Endothelial cell (in vitro differentiated cells): ENCODE measurements around the gene SEC23A. TPM values are rescaled to one million over a fixed set of nuclear protein-coding genes. Genes with fewer than 3 reads are reported as not detected.

Experiments
- DNase-seq: peaks from one replicate; pipeline ENCODE4 v3.0.0; 2021; ENCODE audit warnings: low spot score
- H3K27ac Mint-ChIP-seq: one replicate; pipeline ENCODE4 v1.8.0; 2021; ENCODE audit warnings: mixed read lengths, inconsistent platforms; ENCODE audit not compliant: unreplicated experiment
- H3K27me3 Mint-ChIP-seq: one replicate; pipeline ENCODE4 v1.8.0; 2021; ENCODE audit warnings: mild to moderate bottlenecking, moderate library complexity, mixed read lengths, inconsistent platforms; ENCODE audit not compliant: unreplicated experiment
- H3K36me3 Mint-ChIP-seq: one replicate; pipeline ENCODE4 v1.8.0; 2021; ENCODE audit warnings: mild to moderate bottlenecking, low read depth, mixed read lengths, inconsistent platforms; ENCODE audit not compliant: unreplicated experiment
- H3K4me1 Mint-ChIP-seq: one replicate; pipeline ENCODE4 v1.8.0; 2021; ENCODE audit warnings: mild to moderate bottlenecking, mixed read lengths, inconsistent platforms; ENCODE audit not compliant: unreplicated experiment
- H3K4me3 Mint-ChIP-seq: one replicate; pipeline ENCODE4 v1.8.0; 2021; ENCODE audit warnings: mild to moderate bottlenecking, mixed read lengths, inconsistent platforms; ENCODE audit not compliant: unreplicated experiment
- H3K9me3 Mint-ChIP-seq: one replicate; pipeline ENCODE4 v1.8.0; 2021; ENCODE audit warnings: mixed read lengths, inconsistent platforms; ENCODE audit not compliant: unreplicated experiment
- total RNA-seq: library from RNA; stranded (reverse); fragmentation: NEBNext Ultra II Directional; extraction: Animal tissue kit (Norgen Biotek cat#: 25700); gene quantifications from one replicate; pipeline ENCODE4 v1.2.1, GENCODE V29; 2021; ENCODE audit not compliant: unreplicated experiment
- TF ChIP-seq, protein P1 (sequence below): fragments of 200-600 bp; sonication (generic); IDR thresholded peaks from one replicate; pipeline ENCODE4 v1.5.0; 2021; ENCODE audit warnings: antibody characterized with exemption; ENCODE audit not compliant: unreplicated experiment

Gene SEC23A
- total RNA-seq, 1 donor from 2014 or later = 44.1 TPM

DNA sequence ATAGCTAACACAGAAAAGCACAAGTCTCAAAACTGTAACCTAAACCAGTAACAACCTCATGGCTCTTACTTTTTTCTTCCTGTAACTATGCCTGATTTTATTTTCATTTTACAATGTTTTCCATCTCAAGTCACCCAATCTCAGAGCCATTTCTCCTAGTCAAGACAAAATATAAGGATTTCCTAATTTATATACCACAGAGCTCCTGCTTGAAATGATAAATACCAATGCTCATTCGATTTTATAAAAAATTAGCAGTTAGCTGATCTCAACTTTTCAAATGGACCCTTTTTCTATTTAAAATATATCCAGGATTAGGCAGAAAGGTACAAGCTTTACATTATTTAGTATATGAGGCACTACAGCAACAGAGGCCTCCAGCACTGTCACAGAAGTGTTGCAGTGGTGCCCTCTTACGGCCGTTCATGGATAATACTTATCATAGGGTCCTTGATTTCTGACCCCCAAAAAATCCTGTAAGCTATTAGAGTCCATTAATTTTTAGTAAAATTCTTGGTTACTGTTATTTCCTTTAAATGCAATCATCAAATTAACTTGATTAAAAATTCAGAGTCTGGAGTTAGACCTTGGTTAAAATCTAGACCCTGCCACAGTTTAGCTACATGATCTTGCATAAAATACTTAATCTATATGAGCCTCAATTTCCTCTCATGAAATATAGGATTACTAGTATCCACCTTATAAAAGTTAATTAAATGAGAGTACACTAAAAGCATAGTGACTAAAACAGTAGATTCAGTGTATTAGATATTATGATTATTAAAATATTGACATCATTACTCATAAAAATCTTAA is 68.3 kb downstream of the SEC23A start:
- H3K4me1 Mint-ChIP-seq = no peaks in the 10 kb centered on the region
- H3K4me3 Mint-ChIP-seq = no peak overlapping the region
- H3K27me3 Mint-ChIP-seq = peaks cover 2% of the 10 kb centered on the region
- TF ChIP-seq, protein P1, sequence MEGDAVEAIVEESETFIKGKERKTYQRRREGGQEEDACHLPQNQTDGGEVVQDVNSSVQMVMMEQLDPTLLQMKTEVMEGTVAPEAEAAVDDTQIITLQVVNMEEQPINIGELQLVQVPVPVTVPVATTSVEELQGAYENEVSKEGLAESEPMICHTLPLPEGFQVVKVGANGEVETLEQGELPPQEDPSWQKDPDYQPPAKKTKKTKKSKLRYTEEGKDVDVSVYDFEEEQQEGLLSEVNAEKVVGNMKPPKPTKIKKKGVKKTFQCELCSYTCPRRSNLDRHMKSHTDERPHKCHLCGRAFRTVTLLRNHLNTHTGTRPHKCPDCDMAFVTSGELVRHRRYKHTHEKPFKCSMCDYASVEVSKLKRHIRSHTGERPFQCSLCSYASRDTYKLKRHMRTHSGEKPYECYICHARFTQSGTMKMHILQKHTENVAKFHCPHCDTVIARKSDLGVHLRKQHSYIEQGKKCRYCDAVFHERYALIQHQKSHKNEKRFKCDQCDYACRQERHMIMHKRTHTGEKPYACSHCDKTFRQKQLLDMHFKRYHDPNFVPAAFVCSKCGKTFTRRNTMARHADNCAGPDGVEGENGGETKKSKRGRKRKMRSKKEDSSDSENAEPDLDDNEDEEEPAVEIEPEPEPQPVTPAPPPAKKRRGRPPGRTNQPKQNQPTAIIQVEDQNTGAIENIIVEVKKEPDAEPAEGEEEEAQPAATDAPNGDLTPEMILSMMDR = peak; percentile 18
- DNase-seq = peak; percentile 28
- no peaks in the 10 kb centered on the region for H3K9me3 Mint-ChIP-seq
- no peak overlapping the region for H3K27ac Mint-ChIP-seq
- H3K36me3 Mint-ChIP-seq = peaks cover 14% of the 10 kb centered on the region

DNA sequence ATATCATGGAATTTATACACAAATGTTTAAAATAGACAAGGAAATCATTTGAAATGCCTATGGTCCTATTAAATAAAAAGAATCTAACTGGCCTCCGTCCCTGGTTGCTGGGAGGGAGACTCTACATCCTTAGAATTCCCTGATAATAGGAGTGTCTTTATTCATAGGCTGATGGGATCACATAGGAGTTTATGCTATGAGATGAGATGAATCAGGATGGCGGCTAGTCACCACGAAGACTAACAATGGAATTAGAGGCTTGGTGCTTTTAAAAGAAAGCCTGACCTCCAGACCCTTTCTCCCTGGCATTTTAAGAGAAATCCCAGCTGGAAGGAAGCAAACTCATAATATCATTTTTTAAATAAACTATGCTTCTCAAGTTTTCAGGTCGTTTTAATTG is 69.7 kb downstream of the SEC23A start:
- Mint-ChIP-seq H3K27ac (no peak overlapping the region), H3K27me3 (no peaks in the 10 kb centered on the region), H3K4me3 (no peak overlapping the region), H3K4me1 (peaks cover 2% of the 10 kb centered on the region), H3K9me3 (no peaks in the 10 kb centered on the region), H3K36me3 (peaks cover 25% of the 10 kb centered on the region)
- TF ChIP-seq, protein P1 = no peak
- DNase-seq = no peak

DNA sequence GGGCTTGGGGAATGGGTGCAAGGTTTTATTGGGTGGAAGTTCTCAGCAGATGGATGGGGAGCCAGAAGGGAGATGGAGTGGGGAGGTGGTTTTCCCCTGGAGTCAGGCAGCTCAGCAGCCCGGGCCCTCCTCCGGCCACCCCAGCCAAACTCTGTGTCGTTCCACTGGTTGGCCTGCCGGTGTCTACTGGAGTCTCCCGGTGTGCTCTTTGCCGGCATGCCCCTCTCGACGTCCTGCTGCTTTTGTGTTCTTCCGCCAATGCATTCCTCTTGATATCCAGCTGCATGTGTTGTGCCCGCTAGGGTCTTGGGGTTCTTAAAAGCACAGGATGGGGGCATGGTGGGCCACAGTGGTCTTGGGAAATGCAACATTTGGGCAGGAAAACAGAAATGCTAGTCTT is 72.8 kb downstream of the SEC23A start:
- TF ChIP-seq, protein P1 = no peak
- DNase-seq = no peak
- H3K4me1 Mint-ChIP-seq = peaks cover 10% of the 10 kb centered on the region
- H3K9me3 Mint-ChIP-seq = no peaks in the 10 kb centered on the region
- peaks cover 2% of the 10 kb centered on the region for H3K27me3 Mint-ChIP-seq
- H3K27ac Mint-ChIP-seq = no peak overlapping the region
- peaks cover 25% of the 10 kb centered on the region for H3K36me3 Mint-ChIP-seq
- H3K4me3 Mint-ChIP-seq = peak overlapping the region; percentile 42

DNA sequence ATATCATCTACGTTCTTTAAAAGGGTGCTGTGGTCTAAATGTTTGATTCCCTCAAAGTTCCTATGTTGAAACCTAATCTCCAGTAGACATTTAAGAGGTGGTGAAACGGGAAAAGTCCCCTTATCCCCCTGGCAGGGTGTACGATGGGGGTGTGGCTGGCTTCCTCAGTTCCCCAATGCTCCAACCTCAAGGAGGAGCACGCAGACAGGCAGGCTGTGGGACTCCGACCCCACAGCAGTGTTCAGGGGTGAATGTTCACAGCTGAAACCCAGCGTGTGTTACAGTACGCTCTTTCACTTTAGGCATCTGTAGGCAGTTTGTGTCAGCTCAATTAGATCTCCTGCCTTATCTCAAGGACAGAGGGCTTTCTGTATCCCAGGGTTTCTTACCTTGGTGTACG is 73.2 kb downstream of the SEC23A start:
- peaks cover 25% of the 10 kb centered on the region for H3K36me3 Mint-ChIP-seq
- TF ChIP-seq, protein P1 = no peak
- peaks cover 10% of the 10 kb centered on the region for H3K4me1 Mint-ChIP-seq
- DNase-seq = no peak
- H3K4me3 Mint-ChIP-seq = peak overlapping the region; percentile 34
- peaks cover 2% of the 10 kb centered on the region for H3K27me3 Mint-ChIP-seq
- H3K9me3 Mint-ChIP-seq = no peaks in the 10 kb centered on the region
- no peak overlapping the region for H3K27ac Mint-ChIP-seq

DNA sequence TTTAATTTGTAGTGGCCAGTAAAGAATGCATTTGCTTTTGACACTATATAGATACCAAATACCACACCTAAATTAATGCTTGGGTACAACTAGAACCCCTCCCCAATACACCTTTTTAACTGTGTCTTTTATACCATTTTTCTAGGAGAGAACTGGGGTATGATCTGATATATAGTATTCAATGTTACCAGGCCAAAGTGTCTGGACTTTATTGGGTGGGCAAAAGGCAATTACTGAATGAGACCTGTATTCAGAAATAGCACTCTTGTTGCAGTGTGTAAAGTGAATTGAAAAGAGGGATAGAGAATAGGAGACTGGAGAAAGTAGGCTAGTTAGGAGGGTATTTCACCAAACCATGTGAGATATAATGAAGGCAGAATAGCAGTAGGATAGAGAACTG is 74.4 kb downstream of the SEC23A start:
- no peak for DNase-seq
- Mint-ChIP-seq H3K36me3 (peaks cover 25% of the 10 kb centered on the region), H3K27ac (no peak overlapping the region), H3K4me3 (no peak overlapping the region), H3K4me1 (peaks cover 10% of the 10 kb centered on the region), H3K9me3 (no peaks in the 10 kb centered on the region), H3K27me3 (peaks cover 2% of the 10 kb centered on the region)
- TF ChIP-seq, protein P1 = no peak
